DND-41 (cell line): ENCODE results near the gene ALG8.
A peak's percentile ranks its signal among the peaks of the same experiment; 100 is the strongest.

Source experiments
- ATAC-seq: fragments of 200-7000 bp; cut with Tn5 transposase; 3 replicates; pipeline ENCODE4 v1.9.1; 2021; ENCODE audit warnings: low read depth; ENCODE audit not compliant: insufficient read depth
- DNase-seq: peaks from one replicate; pipeline ENCODE4 v3.0.0-alpha.2; 2020
- H2AFZ ChIP-seq: 2 replicates; pipeline ENCODE4 v1.6.0; 2012; ENCODE audit warnings: low read depth, low read length
- H3K27ac ChIP-seq: 2 replicates; pipeline ENCODE4 v1.5.1; 2012; ENCODE audit warnings: low read length, inconsistent platforms
- H3K27me3 ChIP-seq: fragments of 200-600 bp; sonication (generic); 2 replicates; pipeline ENCODE4 v1.6.0; 2012; ENCODE audit warnings: low read length, mild to moderate bottlenecking, inconsistent platforms; ENCODE audit not compliant: insufficient read depth, poor library complexity
- H3K36me3 ChIP-seq: 2 replicates; pipeline ENCODE4 v1.5.1; 2012; ENCODE audit warnings: low read length, inconsistent platforms; ENCODE audit not compliant: insufficient read depth
- H3K4me1 ChIP-seq: 2 replicates; pipeline ENCODE4 v1.5.1; 2012; ENCODE audit warnings: mild to moderate bottlenecking, low read length; ENCODE audit not compliant: insufficient read depth
- H3K4me2 ChIP-seq: 2 replicates; pipeline ENCODE4 v1.6.0; 2012; ENCODE audit warnings: mild to moderate bottlenecking, moderate library complexity, low read length, inconsistent platforms; ENCODE audit not compliant: insufficient read depth
- H3K4me3 ChIP-seq, 2 experiments: fragments of 200-600 bp in 1 of 2; shearing (Covaris generic) in 1 of 2; 2 replicates each; pipeline ENCODE4 v1.5.1; 2012 to 2016; ENCODE audit warnings: inconsistent platforms in 2 of 2, low read length in 2 of 2, mild to moderate bottlenecking in 2 of 2, low read depth in 1 of 2, moderate library complexity in 1 of 2
- H3K79me2 ChIP-seq: 2 replicates; pipeline ENCODE4 v1.6.0; 2012; ENCODE audit warnings: low read length, inconsistent platforms; ENCODE audit not compliant: insufficient read depth
- H3K9ac ChIP-seq: 2 replicates; pipeline ENCODE4 v1.6.0; 2012; ENCODE audit warnings: low read depth, mild to moderate bottlenecking, inconsistent platforms, low read length, moderate library complexity
- H3K9me3 ChIP-seq: 2 replicates; pipeline ENCODE4 v1.5.1; 2012; ENCODE audit warnings: low read length, moderate library complexity, mild to moderate bottlenecking, inconsistent platforms; ENCODE audit not compliant: insufficient read depth, severe bottlenecking
- H4K20me1 ChIP-seq: 2 replicates; pipeline ENCODE4 v1.6.0; 2012; ENCODE audit warnings: low read length; ENCODE audit not compliant: insufficient read depth
- EZH2 ChIP-seq: IDR thresholded peaks from 3 replicates; pipeline ENCODE4 v1.6.1; 2012; ENCODE audit warnings: borderline replicate concordance, low read depth, mild to moderate bottlenecking, moderate library complexity, low read length, inconsistent platforms; ENCODE audit not compliant: severe bottlenecking
- TF ChIP-seq, protein P1 (sequence below): IDR thresholded peaks from 2 replicates; pipeline ENCODE4 v1.5.1; 2012; ENCODE audit warnings: borderline replicate concordance, low read length, moderate library complexity, mild to moderate bottlenecking; ENCODE audit not compliant: poor library complexity, severe bottlenecking; ENCODE audit errors: extremely low read depth

ALG8 gene

GRCh38 chr11:78083021-78083420 is 56.4 kb downstream of the ALG8 start:
- peaks cover 5% of the 10 kb centered on the region; the same call in 1 of the 2 replicates for H4K20me1 ChIP-seq
- ATAC-seq: no peak

DNA sequence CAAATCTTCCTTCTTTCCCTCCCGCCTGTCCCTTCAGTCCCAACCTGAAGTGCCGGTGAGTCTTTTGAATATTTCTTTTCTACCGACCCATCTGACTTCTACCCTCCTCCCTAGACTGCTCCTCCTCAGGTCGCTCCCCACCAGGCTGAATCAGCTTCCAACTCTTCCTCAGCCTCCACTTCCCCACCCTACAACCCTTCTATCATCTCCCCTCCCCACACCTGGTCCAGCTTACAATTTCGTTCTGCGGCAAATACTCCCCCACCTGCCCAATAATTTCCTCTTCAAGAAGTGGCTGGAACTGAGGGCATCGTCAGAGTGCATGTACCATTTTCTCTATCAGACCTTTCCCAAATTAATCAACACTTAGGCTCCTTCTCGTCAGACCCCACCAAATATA is 57.3 kb downstream of the ALG8 start:
- Histone ChIP-seq H3K9ac (no peak overlapping the region), H3K27me3 (no peaks in the 10 kb centered on the region), H3K27ac (no peak overlapping the region), H3K79me2 (peaks cover 30% of the 10 kb centered on the region), H3K4me3 (no peak overlapping the region), H3K9me3 (no peaks in the 10 kb centered on the region), H3K4me1 (peaks cover 35% of the 10 kb centered on the region), H3K36me3 (peaks cover 7% of the 10 kb centered on the region), H3K4me2 (no peak overlapping the region), H2AFZ (no peak overlapping the region), H4K20me1 (peaks cover 8% of the 10 kb centered on the region; the same call in 1 of the 2 replicates)
- DNase-seq (no peak), ATAC-seq (no peak)
- TF ChIP-seq, protein P1, sequence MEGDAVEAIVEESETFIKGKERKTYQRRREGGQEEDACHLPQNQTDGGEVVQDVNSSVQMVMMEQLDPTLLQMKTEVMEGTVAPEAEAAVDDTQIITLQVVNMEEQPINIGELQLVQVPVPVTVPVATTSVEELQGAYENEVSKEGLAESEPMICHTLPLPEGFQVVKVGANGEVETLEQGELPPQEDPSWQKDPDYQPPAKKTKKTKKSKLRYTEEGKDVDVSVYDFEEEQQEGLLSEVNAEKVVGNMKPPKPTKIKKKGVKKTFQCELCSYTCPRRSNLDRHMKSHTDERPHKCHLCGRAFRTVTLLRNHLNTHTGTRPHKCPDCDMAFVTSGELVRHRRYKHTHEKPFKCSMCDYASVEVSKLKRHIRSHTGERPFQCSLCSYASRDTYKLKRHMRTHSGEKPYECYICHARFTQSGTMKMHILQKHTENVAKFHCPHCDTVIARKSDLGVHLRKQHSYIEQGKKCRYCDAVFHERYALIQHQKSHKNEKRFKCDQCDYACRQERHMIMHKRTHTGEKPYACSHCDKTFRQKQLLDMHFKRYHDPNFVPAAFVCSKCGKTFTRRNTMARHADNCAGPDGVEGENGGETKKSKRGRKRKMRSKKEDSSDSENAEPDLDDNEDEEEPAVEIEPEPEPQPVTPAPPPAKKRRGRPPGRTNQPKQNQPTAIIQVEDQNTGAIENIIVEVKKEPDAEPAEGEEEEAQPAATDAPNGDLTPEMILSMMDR: no peak
- no peak for TF ChIP-seq EZH2

More at GRCh38 chr11:78083021-78083420, 56.4 kb downstream of the ALG8 start:
- H3K4me2 ChIP-seq: no peak overlapping the region
- TF ChIP-seq EZH2: no peak
- TF ChIP-seq, protein P1: no peak
- no peak overlapping the region for H2AFZ ChIP-seq
- no peak overlapping the region for H3K9ac ChIP-seq
- peaks cover 22% of the 10 kb centered on the region for H3K79me2 ChIP-seq
- peaks cover 26% of the 10 kb centered on the region for H3K4me1 ChIP-seq
- no peak overlapping the region for H3K4me3 ChIP-seq
- no peaks in the 10 kb centered on the region for H3K27me3 ChIP-seq
- H3K36me3 ChIP-seq: peaks cover 4% of the 10 kb centered on the region; the same call in 1 of the 2 replicates
- H3K9me3 ChIP-seq: no peaks in the 10 kb centered on the region
- no peak for DNase-seq
- H3K27ac ChIP-seq: no peak overlapping the region

GRCh38 chr11:78081583-78081982 is 57.8 kb downstream of the ALG8 start:
- H3K79me2 ChIP-seq: peaks cover 36% of the 10 kb centered on the region
- H3K4me3 ChIP-seq: no peak overlapping the region
- no peaks in the 10 kb centered on the region for H3K27me3 ChIP-seq
- TF ChIP-seq, protein P1: no peak
- TF ChIP-seq EZH2: no peak
- no peak overlapping the region for H3K27ac ChIP-seq
- no peaks in the 10 kb centered on the region for H3K9me3 ChIP-seq
- no peak for DNase-seq
- H3K4me1 ChIP-seq: peaks cover 41% of the 10 kb centered on the region
- peaks cover 12% of the 10 kb centered on the region for H4K20me1 ChIP-seq
- no peak for ATAC-seq
- H3K9ac ChIP-seq: no peak overlapping the region
- 0 out of 2 replicates have a peak overlapping the region, but pooled peaks have one; percentile 93 for H2AFZ ChIP-seq
- H3K36me3 ChIP-seq: peaks cover 12% of the 10 kb centered on the region
- no peak overlapping the region for H3K4me2 ChIP-seq
